Kidney epithelial cell (primary cell): ENCODE data around the gene CD274. TPM values are rescaled to one million over a fixed set of nuclear protein-coding genes. Genes with fewer than 3 reads are reported as not detected.
"Not testable (repeated sequence)": the region's sequence is repeated elsewhere in the genome, so short reads cannot be mapped to it uniquely, and the experiment has no call there.

Experiments
- DNase-seq: peaks from one replicate; pipeline ENCODE4 v3.0.0-alpha.2; 2010; ENCODE audit warnings: low read depth
- H3K27me3 ChIP-seq: 2 replicates; pipeline ENCODE4 v1.6.0; 2011; ENCODE audit warnings: low read length; ENCODE audit not compliant: control insufficient read depth, insufficient read depth
- H3K36me3 ChIP-seq: 2 replicates; pipeline ENCODE4 v1.5.1; 2011; ENCODE audit warnings: low read length; ENCODE audit not compliant: control insufficient read depth, insufficient read depth
- H3K4me3 ChIP-seq: 2 replicates; pipeline ENCODE4 v1.5.1; 2011; ENCODE audit warnings: low read depth, mild to moderate bottlenecking, control low read depth, low read length
- CTCF ChIP-seq: IDR thresholded peaks from 2 replicates; pipeline ENCODE4 v1.5.1; 2011; ENCODE audit warnings: mild to moderate bottlenecking, moderate library complexity, low read length, control low read depth, inconsistent platforms; ENCODE audit not compliant: insufficient read depth, poor library complexity, severe bottlenecking
- total RNA-seq: library from RNA; depleted of rRNA; stranded (reverse); fragments of >200 nt; gene quantifications from 2 replicates; pipeline ENCODE4 v1.2.3, GENCODE V29; 2015

Gene CD274
- total RNA-seq, 1 donor from 2014 or later = 7.7 TPM

GRCh38 chr9:5428794-5429528 lies 21.4 kb upstream of the CD274 start:
- TF ChIP-seq CTCF = no peak
- H3K4me3 ChIP-seq = no peak overlapping the region
- no peaks in the 10 kb centered on the region for H3K27me3 ChIP-seq
- DNase-seq = no peak
- H3K36me3 ChIP-seq = no peaks in the 10 kb centered on the region

- H3K4me3 ChIP-seq = no peak overlapping the region
- no peak for TF ChIP-seq CTCF
- no peak for DNase-seq
- H3K36me3 ChIP-seq = no peaks in the 10 kb centered on the region
- H3K27me3 ChIP-seq = no peaks in the 10 kb centered on the region
Observed at GRCh38 chr9:5429873-5430564, 20.3 kb upstream of the CD274 start.

DNA sequence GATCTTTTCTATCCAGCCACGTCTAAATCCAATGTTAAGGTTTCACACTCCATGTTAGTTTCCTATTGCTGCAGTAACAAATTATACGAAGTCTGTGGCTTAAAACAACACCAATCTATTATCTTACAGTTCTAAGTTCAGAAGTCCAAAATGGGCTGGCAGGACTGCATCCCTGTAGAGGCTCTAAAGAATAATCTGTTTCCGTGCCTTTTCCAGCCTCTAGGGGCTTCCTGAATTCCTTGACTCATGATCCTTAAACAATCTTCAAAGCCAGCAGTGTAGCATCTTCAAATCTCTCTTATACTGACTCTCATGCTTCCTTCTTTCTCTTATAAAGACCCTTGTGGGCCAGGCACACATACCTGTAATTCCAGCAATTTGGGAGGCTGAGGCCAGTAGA lies 19.4 kb upstream of the CD274 start:
- H3K4me3 ChIP-seq = no peak overlapping the region
- no peak for DNase-seq
- no peaks in the 10 kb centered on the region for H3K27me3 ChIP-seq
- no peak for TF ChIP-seq CTCF
- no peaks in the 10 kb centered on the region for H3K36me3 ChIP-seq

DNA sequence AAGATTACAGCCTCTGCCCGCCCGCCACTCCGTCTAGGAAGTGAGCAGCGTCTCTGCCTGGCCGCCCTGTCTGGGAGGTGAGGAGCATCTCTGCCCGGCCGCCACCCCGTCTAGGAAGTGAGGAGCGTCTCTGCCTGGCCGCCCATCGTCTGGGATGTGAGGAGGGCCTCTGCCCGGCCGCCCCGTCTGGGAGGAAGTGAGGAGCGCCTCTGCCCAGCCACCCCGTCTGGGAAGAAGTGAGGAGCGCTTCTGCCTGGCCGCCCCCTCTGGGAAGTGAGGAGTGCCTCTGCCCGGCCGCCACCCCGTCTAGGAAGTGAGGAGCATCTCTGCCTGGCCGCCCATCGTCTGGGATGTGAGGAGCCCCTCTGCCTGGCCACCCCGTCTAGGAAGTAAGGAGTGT lies 17.5 kb upstream of the CD274 start:
- H3K36me3 ChIP-seq, DNase-seq, H3K27me3 ChIP-seq, H3K4me3 ChIP-seq: not testable (repeated sequence)

DNA sequence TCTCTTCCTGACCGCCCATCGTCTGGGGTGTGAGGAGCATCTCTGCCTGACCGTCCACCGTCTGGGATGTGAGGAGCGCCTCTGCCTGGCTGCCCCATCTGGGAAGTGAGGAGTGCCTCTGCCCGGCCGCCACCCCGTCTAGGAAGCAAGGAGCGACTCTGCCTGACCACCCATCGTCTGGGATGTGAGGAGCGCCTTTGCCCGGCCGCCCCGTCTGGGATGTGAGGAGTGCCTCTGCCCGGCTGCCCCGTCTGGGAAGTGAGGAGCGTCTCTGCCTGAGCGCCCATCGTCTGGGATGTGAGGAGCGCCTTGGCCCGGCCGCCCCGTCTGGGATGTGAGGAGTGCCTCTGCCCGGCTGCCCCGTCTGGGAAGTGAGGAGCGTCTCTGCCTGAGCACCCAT lies 17.0 kb upstream of the CD274 start:
- not testable (repeated sequence) for H3K36me3 ChIP-seq, H3K27me3 ChIP-seq, H3K4me3 ChIP-seq, DNase-seq

DNA sequence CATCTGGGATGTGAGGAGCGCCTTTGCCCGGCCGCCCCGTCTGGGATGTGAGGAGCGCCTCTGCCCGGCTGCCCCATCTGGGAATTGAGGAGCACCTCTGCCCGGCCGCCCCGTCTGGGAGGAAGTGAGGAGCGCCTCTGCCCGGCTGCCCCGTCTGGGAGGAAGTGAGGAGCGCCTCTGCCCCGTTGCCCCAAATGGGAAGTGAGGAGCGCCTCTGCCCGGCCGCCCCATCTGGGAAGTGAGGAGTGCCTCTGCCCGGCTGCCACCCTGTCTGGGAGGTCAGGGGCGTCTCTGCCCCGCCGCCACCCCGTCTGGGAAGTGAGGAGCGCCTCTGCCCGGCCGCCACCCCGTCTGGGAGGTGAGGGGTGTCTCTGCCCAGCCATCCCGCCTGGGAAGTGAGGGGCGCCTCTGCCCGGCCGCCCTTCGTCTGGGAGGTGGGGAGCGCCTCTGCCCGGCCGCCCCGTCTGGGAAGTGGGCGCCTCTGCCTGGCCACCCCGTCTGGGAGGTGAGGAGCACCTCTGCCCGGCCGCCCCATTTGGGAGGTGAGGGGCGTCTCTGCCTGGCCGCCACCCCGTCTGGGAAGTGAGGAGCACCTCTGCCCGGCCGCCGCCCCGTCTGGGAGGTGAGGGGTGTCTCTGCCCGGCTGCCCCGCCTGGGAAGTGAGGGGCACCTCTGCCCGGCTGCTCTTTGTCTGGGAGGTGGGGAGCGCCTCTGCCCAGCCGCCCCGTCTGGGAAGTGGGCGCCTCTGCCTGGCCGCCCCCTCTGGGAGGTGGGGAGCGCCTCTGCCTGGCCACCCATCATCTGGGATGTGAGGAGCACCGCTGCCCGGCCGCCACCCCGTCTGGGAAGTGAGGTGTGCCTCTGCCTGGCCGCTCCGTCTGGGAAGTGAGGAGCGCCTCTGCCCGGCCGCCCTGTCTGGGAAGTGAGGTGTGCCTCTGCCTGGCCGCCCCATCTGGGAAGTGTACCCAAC lies 16.2 kb upstream of the CD274 start:
- not testable (repeated sequence) for H3K27me3 ChIP-seq, DNase-seq, H3K36me3 ChIP-seq, H3K4me3 ChIP-seq

- DNase-seq = no peak
- Histone ChIP-seq H3K27me3 (no peaks in the 10 kb centered on the region), H3K4me3 (no peak overlapping the region), H3K36me3 (no peaks in the 10 kb centered on the region)
- TF ChIP-seq CTCF = no peak
Observed at GRCh38 chr9:5435912-5436311, 14.4 kb upstream of the CD274 start.
